Stimulated activated CD4-positive, alpha-beta T cell treated with anti-CD3 and anti-CD28 coated beads, Interleukin-2, amount 100 ng/mL, for 48 hours (primary cell): ENCODE data around the gene CD55.

Experiments
- DNase-seq, 2 donors: peaks; one replicate each; pipeline ENCODE4 v3.0.0-alpha.2; 2020

The CD55 gene

GRCh38 chr1:207331354-207332313 lies 10.2 kb downstream of the CD55 start:
- no peak for DNase-seq

- DNase-seq, result no peak
Observed at GRCh38 chr1:207333009-207333600, 11.6 kb downstream of the CD55 start.

GRCh38 chr1:207333620-207334019 lies 12.1 kb downstream of the CD55 start:
- DNase-seq, result no peak

GRCh38 chr1:207334337-207334736 lies 12.9 kb downstream of the CD55 start:
- no peak for DNase-seq

GRCh38 chr1:207335138-207335537 lies 13.7 kb downstream of the CD55 start:
- DNase-seq, result no peak

- no peak for DNase-seq
Observed at GRCh38 chr1:207335695-207336363, 14.4 kb downstream of the CD55 start.

- peak; percentile 13 to 23 for DNase-seq
Observed at GRCh38 chr1:207336559-207337467, 15.3 kb downstream of the CD55 start.

GRCh38 chr1:207342332-207342731 lies 20.9 kb downstream of the CD55 start:
- no peak for DNase-seq

- no peak for DNase-seq
Observed at GRCh38 chr1:207343675-207344074, 22.2 kb downstream of the CD55 start.

GRCh38 chr1:207344221-207344620 lies 22.7 kb downstream of the CD55 start:
- DNase-seq, result no peak

- DNase-seq, result no peak
Observed at GRCh38 chr1:207345644-207346477, 24.4 kb downstream of the CD55 start.

GRCh38 chr1:207346513-207346912 lies 25.0 kb downstream of the CD55 start:
- no peak for DNase-seq

- DNase-seq, result no peak
Observed at GRCh38 chr1:207349979-207350378, 28.5 kb downstream of the CD55 start.

GRCh38 chr1:207352554-207352953 lies 31.1 kb downstream of the CD55 start:
- DNase-seq, result no peak

GRCh38 chr1:207355060-207355459 lies 33.6 kb downstream of the CD55 start:
- DNase-seq, result no peak

GRCh38 chr1:207355513-207356295 lies 34.2 kb downstream of the CD55 start:
- no peak for DNase-seq

GRCh38 chr1:207361029-207361428 lies 39.6 kb downstream of the CD55 start:
- DNase-seq, result no peak

- no peak for DNase-seq
Observed at GRCh38 chr1:207361889-207362288, 40.4 kb downstream of the CD55 start.

GRCh38 chr1:207362962-207363860 lies 41.7 kb downstream of the CD55 start:
- DNase-seq, result no peak

GRCh38 chr1:207363871-207364270 lies 42.4 kb downstream of the CD55 start:
- DNase-seq, result no peak
